ENCODE data around the gene SPDYE3.

Gene SPDYE3

DNA sequence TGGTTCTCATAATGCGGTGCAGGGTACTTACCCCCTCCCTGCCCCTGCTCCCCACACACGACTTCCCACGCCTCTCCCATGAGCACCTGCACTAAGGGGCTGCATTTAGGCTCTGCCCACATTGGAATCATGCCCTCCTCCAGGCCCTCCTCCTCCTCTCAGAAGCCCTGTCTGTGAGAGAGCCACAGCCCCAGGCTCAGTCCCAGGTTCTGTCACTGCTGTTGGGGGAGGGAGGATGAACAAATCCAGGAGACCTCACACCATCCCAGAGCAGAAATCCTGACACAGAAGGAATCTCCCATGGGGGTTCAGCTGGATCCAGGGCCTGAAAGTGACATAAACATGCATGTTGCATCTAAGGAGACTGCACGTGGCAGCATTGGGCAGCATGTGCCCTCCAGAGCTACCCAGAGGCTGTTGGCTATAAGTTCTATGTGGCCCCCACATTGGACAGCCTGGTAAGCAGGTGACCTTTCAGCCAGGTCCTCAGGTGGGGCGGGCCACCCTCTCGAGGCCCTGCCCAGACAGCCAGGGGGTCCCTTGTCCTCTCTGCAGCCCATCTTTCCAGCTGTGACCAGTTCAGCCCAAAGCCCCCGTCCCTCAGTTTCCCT, 64.2 kb downstream of the SPDYE3 start:
- no peaks in the 10 kb centered on the region for H3K27me3 ChIP-seq (ENCODE audit: insufficient read depth, insufficient read length)
- H3K9me3 ChIP-seq (ENCODE audit: insufficient read depth, low read length): no peaks in the 10 kb centered on the region
- H3K4me1 ChIP-seq (ENCODE audit: insufficient read depth, insufficient read length): peaks cover 24% of the 10 kb centered on the region
- no peak for DNase-seq (ENCODE audit: low read depth, low spot score)
- no peak overlapping the region for H3K4me3 ChIP-seq (ENCODE audit: insufficient read length, low read depth)
- no peak overlapping the region for H3K9ac ChIP-seq (ENCODE audit: insufficient read length, low read depth)
- H3K36me3 ChIP-seq (ENCODE audit: insufficient read depth, insufficient read length, low read length): peaks cover 18% of the 10 kb centered on the region
- TF ChIP-seq ZNF274 (IDR thresholded peaks at IDR 0.05; ENCODE audit: low read depth, low read length) (no peak), YY1 (IDR thresholded peaks at IDR 0.05; ENCODE audit: insufficient read depth, insufficient read length) (no peak), SUZ12 (IDR thresholded peaks at IDR 0.05; ENCODE audit: extremely low read depth, insufficient read depth, insufficient read length) (no peak)
